NB4 (cell line): ENCODE results near the gene PCDHA10.

ENCODE experiments used
- CTCF ChIP-seq: IDR thresholded peaks from one replicate; pipeline ENCODE4 v1.5.1; 2012; ENCODE audit warnings: low read depth, low read length
- MAX ChIP-seq: IDR thresholded peaks from 2 replicates; pipeline ENCODE4 v1.6.1; 2011; ENCODE audit warnings: low read depth, low read length
- MYC ChIP-seq: IDR thresholded peaks from 2 replicates; pipeline ENCODE4 v1.6.1; 2011; ENCODE audit warnings: low read depth, low read length
- POLR2A ChIP-seq: IDR thresholded peaks from 2 replicates; pipeline ENCODE4 v1.6.1; 2011; ENCODE audit warnings: mild to moderate bottlenecking; ENCODE audit not compliant: insufficient read length; ENCODE audit errors: extremely low read depth

GRCh38 chr5:140869555-140869886 lies 13.8 kb downstream of the PCDHA10 start:
- TF ChIP-seq CTCF (peak; percentile 56), MAX (no peak), POLR2A (no peak), MYC (no peak)
